ENCODE results near the gene PHF14. TPM values are rescaled to one million over a fixed set of nuclear protein-coding genes. Genes with fewer than 3 reads are reported as not detected.

PHF14 gene
- total RNA-seq, 1 experiment from 2014 or later = 35.4 TPM

- Histone ChIP-seq H4K20me1 (ENCODE audit: low read length) (no peaks in the 10 kb centered on the region), H3K9ac (ENCODE audit: low read length) (no peak overlapping the region), H3F3A (ENCODE audit: low read length, unreplicated experiment) (no peaks in the 10 kb centered on the region), H3K79me2 (ENCODE audit: low read length) (no peaks in the 10 kb centered on the region), H3K36me3 (ENCODE audit: low read depth, low read length) (no peaks in the 10 kb centered on the region), H3K9me2 (replicated peaks; ENCODE audit: low read length) (no peaks in the 10 kb centered on the region), H3K4me3 (ENCODE audit: low read length) (no peak overlapping the region), H2AFZ (ENCODE audit: low read length) (no peak overlapping the region), H3K9me3 (ENCODE audit: low read length) (no peaks in the 10 kb centered on the region), H3K4me1 (ENCODE audit: insufficient read depth, low read length) (no peaks in the 10 kb centered on the region), H3K27ac (ENCODE audit: low read length) (no peak overlapping the region), H3K27me3 (ENCODE audit: low read length) (no peaks in the 10 kb centered on the region), H3K4me2 (ENCODE audit: low read length) (no peak overlapping the region)
- intact Hi-C loops (cut with micrococcal nuclease) = no loop called here
- POLR2A ChIA-PET (ENCODE audit: unreplicated experiment) = no interaction called here
- TF ChIP-seq EZH2phosphoT487 (IDR thresholded peaks at IDR 0.05; ENCODE audit: borderline replicate concordance, low read length) (no peak), EZH2 (IDR thresholded peaks at IDR 0.05; ENCODE audit: low read length, unreplicated experiment) (no peak), CTCF (conservative IDR thresholded peaks at IDR 0.05; ENCODE audit: low read depth, low read length) (no peak)
- no peak for DNase-seq
- BruUV-seq (replicated peaks) = no TSS peak
- ATAC-seq = no peak
- CTCF ChIA-PET = no interaction called here
These were observed 197.3 kb downstream of the PHF14 start for GRCh38 chr7:11170863-11171568.

GRCh38 chr7:11171569-11172192 is 198.0 kb downstream of the PHF14 start:
- TF ChIP-seq EZH2 (IDR thresholded peaks at IDR 0.05; ENCODE audit: low read length, unreplicated experiment) = no peak
- TF ChIP-seq CTCF (conservative IDR thresholded peaks at IDR 0.05; ENCODE audit: low read depth, low read length) = no peak
- TF ChIP-seq EZH2phosphoT487 (IDR thresholded peaks at IDR 0.05; ENCODE audit: borderline replicate concordance, low read length) = no peak
- Histone ChIP-seq H3K79me2 (ENCODE audit: low read length) (no peaks in the 10 kb centered on the region), H2AFZ (ENCODE audit: low read length) (no peak overlapping the region), H3K27ac (ENCODE audit: low read length) (no peak overlapping the region), H3K9me2 (replicated peaks; ENCODE audit: low read length) (no peaks in the 10 kb centered on the region), H3K9me3 (ENCODE audit: low read length) (no peaks in the 10 kb centered on the region), H3K4me2 (ENCODE audit: low read length) (no peak overlapping the region), H3K4me3 (ENCODE audit: low read length) (no peak overlapping the region), H3K27me3 (ENCODE audit: low read length) (no peaks in the 10 kb centered on the region), H3K4me1 (ENCODE audit: insufficient read depth, low read length) (no peaks in the 10 kb centered on the region), H3K9ac (ENCODE audit: low read length) (no peak overlapping the region), H4K20me1 (ENCODE audit: low read length) (no peaks in the 10 kb centered on the region), H3F3A (ENCODE audit: low read length, unreplicated experiment) (no peaks in the 10 kb centered on the region), H3K36me3 (ENCODE audit: low read depth, low read length) (no peaks in the 10 kb centered on the region)
- DNase-seq (no peak), ATAC-seq (no peak)
- BruUV-seq (replicated peaks) = no TSS peak
- ChIA-PET CTCF (no interaction called here), POLR2A (ENCODE audit: unreplicated experiment) (no interaction called here)
- intact Hi-C loops (cut with micrococcal nuclease) = no loop called here

- H3K4me2 ChIP-seq (ENCODE audit: low read length) = no peak overlapping the region
- H3K9ac ChIP-seq (ENCODE audit: low read length) = no peak overlapping the region
- intact Hi-C loops (cut with micrococcal nuclease) = no loop called here
- no peak overlapping the region for H3K27ac ChIP-seq (ENCODE audit: low read length)
- no peak for ATAC-seq
- H3K4me3 ChIP-seq (ENCODE audit: low read length) = no peak overlapping the region
- CTCF ChIA-PET = no interaction called here
- no peaks in the 10 kb centered on the region for H3K9me2 ChIP-seq (replicated peaks; ENCODE audit: low read length)
- H3K4me1 ChIP-seq (ENCODE audit: insufficient read depth, low read length) = no peaks in the 10 kb centered on the region
- no peaks in the 10 kb centered on the region for H3F3A ChIP-seq (ENCODE audit: low read length, unreplicated experiment)
- no peaks in the 10 kb centered on the region for H3K36me3 ChIP-seq (ENCODE audit: low read depth, low read length)
- no peak overlapping the region for H2AFZ ChIP-seq (ENCODE audit: low read length)
- no peak for DNase-seq
- H4K20me1 ChIP-seq (ENCODE audit: low read length) = no peaks in the 10 kb centered on the region
- H3K9me3 ChIP-seq (ENCODE audit: low read length) = no peaks in the 10 kb centered on the region
- no peak for TF ChIP-seq EZH2phosphoT487 (IDR thresholded peaks at IDR 0.05; ENCODE audit: borderline replicate concordance, low read length)
- no peak for TF ChIP-seq CTCF (conservative IDR thresholded peaks at IDR 0.05; ENCODE audit: low read depth, low read length)
- POLR2A ChIA-PET (ENCODE audit: unreplicated experiment) = interaction anchor here (0.6 kb wide), 1 partner anchor 10 kb away, joined by 5 read pairs; no protein-coding TSS in a partner anchor
- H3K27me3 ChIP-seq (ENCODE audit: low read length) = no peaks in the 10 kb centered on the region
- BruUV-seq (replicated peaks) = no TSS peak
- no peaks in the 10 kb centered on the region for H3K79me2 ChIP-seq (ENCODE audit: low read length)
These were observed 199.2 kb downstream of the PHF14 start for GRCh38 chr7:11172835-11173234.

All from PC-3 (cell line).